Measurements from ENCODE around the gene SREBF2.

- TF ChIP-seq MYC (IDR thresholded peaks at IDR 0.05; ENCODE audit: insufficient read depth, insufficient read length, insufficient replicate concordance, low read length, severe bottlenecking) (no peak), EED (IDR thresholded peaks at IDR 0.05; ENCODE audit: low read depth) (no peak), FOS (IDR thresholded peaks at IDR 0.05; ENCODE audit: borderline replicate concordance, extremely low read depth, insufficient read length) (no peak), CREB1 (IDR thresholded peaks at IDR 0.05; ENCODE audit: low read depth) (no peak), ZNF217 (IDR thresholded peaks at IDR 0.05) (no peak), ZBTB33 (IDR thresholded peaks at IDR 0.05) (no peak), ATF3 (IDR thresholded peaks at IDR 0.05; ENCODE audit: borderline replicate concordance, extremely low read depth, low read depth, low read length) (no peak), REST (IDR thresholded peaks at IDR 0.05; ENCODE audit: low read depth, low read length) (no peak), EP300 (IDR thresholded peaks at IDR 0.05; ENCODE audit: borderline replicate concordance in 1 of 2, control insufficient read depth in 1 of 2, low read depth in 2 of 2, low read length in 2 of 2) (no peak)
- TF ChIP-seq, protein P1, sequence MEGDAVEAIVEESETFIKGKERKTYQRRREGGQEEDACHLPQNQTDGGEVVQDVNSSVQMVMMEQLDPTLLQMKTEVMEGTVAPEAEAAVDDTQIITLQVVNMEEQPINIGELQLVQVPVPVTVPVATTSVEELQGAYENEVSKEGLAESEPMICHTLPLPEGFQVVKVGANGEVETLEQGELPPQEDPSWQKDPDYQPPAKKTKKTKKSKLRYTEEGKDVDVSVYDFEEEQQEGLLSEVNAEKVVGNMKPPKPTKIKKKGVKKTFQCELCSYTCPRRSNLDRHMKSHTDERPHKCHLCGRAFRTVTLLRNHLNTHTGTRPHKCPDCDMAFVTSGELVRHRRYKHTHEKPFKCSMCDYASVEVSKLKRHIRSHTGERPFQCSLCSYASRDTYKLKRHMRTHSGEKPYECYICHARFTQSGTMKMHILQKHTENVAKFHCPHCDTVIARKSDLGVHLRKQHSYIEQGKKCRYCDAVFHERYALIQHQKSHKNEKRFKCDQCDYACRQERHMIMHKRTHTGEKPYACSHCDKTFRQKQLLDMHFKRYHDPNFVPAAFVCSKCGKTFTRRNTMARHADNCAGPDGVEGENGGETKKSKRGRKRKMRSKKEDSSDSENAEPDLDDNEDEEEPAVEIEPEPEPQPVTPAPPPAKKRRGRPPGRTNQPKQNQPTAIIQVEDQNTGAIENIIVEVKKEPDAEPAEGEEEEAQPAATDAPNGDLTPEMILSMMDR (IDR thresholded peaks at IDR 0.05 in 2 of 3, conservative IDR thresholded peaks at IDR 0.05 in 1 of 3; ENCODE audit: control insufficient read depth in 2 of 3, extremely low read depth in 1 of 3, insufficient read depth in 1 of 3, low read depth in 3 of 3, low read length in 3 of 3), result no peak
These were observed 76.6 kb downstream of the SREBF2 start for GRCh38 chr22:41909310-41910049.
